ENCODE measurements around the gene RBM25. TPM values are rescaled to one million over a fixed set of nuclear protein-coding genes. Genes with fewer than 3 reads are reported as not detected.

The RBM25 gene
- total and polyA plus RNA-seq, 10 of the 15 experiments (the other 5 are each of a cell fraction or from before 2014, with no cell fraction given), result 43.4 to 125 (median 74.1) TPM

- Histone ChIP-seq H3K79me2 (ENCODE audit: control insufficient read depth, insufficient read depth, low read length) (no peaks in the 10 kb centered on the region), H3K4me3 (no peak overlapping the region), H3K4me1 (ENCODE audit: control insufficient read depth, insufficient read depth, low read length) (no peaks in the 10 kb centered on the region), H3K27ac (ENCODE audit: control insufficient read depth, insufficient read depth) (no peak overlapping the region), H3K9ac (ENCODE audit: control insufficient read depth, insufficient read depth, low read length) (no peak overlapping the region), H3K9me3 (replicated peaks; ENCODE audit: control insufficient read depth, insufficient read depth, low read length) (no peaks in the 10 kb centered on the region), H3K27me3 (replicated peaks in 1 of 2; ENCODE audit: control insufficient read depth in 2 of 2, insufficient read depth in 2 of 2, low read length in 1 of 2) (no peaks in the 10 kb centered on the region), H2AFZ (ENCODE audit: control insufficient read depth, low read depth, low read length) (no peak overlapping the region), H4K20me1 (ENCODE audit: control insufficient read depth, insufficient read depth) (no peaks in the 10 kb centered on the region), H3K4me2 (ENCODE audit: control insufficient read depth, insufficient read depth) (no peak overlapping the region), H3K36me3 (ENCODE audit: control insufficient read depth in 2 of 2, insufficient read depth in 2 of 2, low read length in 1 of 2) (peaks cover 5 to 19% of the 10 kb centered on the region in 2 experiments)
- ChIA-PET SMC1A (ENCODE audit: uncharacterized antibody, unreplicated experiment) (interaction anchor here (0.7 kb wide), 1 partner anchor 20 kb away, joined by 4 read pairs; no protein-coding TSS in a partner anchor), RAD21 (ENCODE audit: unreplicated experiment) (no interaction called here), POLR2A (no interaction called here), CTCF (interaction anchor here (0.9 to 1.3 kb wide), 2 partner anchors 9 to 11 kb away, joined by 3 to 6 read pairs; no protein-coding TSS in a partner anchor)
- 98% methylated on average over 11 of the region's 11 CpGs for WGBS (ENCODE audit: insufficient coverage, insufficient replicate concordance, low lambda C conversion rate, missing lambda C conversion rate)
- DNase-seq (ENCODE audit: low read depth, low spot score) (no peak), FAIRE-seq (no peak), ATAC-seq (no peak)
- in situ Hi-C loops (cut with MboI) (no loop called here), intact Hi-C loops (cut with micrococcal nuclease; ENCODE audit: unreplicated experiment) (no loop called here)
- BruUV-seq (replicated peaks), result no TSS peak
- TF ChIP-seq LARP7 (IDR thresholded peaks at IDR 0.05) (no peak), NFXL1 (IDR thresholded peaks at IDR 0.05; ENCODE audit: borderline replicate concordance) (no peak), MYC (IDR thresholded peaks at IDR 0.05; ENCODE audit: insufficient read depth, insufficient read length, insufficient replicate concordance, low read length, severe bottlenecking) (no peak), EGR1 (IDR thresholded peaks at IDR 0.05; ENCODE audit: borderline replicate concordance in 1 of 2, low read depth in 2 of 2, low read length in 2 of 2) (no peak), DPF2 (IDR thresholded peaks at IDR 0.05) (no peak), PRDM15 (CRISPR knock-in tag; IDR thresholded peaks at IDR 0.05) (no peak), CBX5 (IDR thresholded peaks at IDR 0.05; ENCODE audit: low read depth) (no peak)
- TF ChIP-seq, protein P1, sequence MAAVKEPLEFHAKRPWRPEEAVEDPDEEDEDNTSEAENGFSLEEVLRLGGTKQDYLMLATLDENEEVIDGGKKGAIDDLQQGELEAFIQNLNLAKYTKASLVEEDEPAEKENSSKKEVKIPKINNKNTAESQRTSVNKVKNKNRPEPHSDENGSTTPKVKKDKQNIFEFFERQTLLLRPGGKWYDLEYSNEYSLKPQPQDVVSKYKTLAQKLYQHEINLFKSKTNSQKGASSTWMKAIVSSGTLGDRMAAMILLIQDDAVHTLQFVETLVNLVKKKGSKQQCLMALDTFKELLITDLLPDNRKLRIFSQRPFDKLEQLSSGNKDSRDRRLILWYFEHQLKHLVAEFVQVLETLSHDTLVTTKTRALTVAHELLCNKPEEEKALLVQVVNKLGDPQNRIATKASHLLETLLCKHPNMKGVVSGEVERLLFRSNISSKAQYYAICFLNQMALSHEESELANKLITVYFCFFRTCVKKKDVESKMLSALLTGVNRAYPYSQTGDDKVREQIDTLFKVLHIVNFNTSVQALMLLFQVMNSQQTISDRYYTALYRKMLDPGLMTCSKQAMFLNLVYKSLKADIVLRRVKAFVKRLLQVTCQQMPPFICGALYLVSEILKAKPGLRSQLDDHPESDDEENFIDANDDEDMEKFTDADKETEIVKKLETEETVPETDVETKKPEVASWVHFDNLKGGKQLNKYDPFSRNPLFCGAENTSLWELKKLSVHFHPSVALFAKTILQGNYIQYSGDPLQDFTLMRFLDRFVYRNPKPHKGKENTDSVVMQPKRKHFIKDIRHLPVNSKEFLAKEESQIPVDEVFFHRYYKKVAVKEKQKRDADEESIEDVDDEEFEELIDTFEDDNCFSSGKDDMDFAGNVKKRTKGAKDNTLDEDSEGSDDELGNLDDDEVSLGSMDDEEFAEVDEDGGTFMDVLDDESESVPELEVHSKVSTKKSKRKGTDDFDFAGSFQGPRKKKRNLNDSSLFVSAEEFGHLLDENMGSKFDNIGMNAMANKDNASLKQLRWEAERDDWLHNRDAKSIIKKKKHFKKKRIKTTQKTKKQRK (IDR thresholded peaks at IDR 0.05; ENCODE audit: low read depth, low read length), result no peak
- TF ChIP-seq, protein P2, sequence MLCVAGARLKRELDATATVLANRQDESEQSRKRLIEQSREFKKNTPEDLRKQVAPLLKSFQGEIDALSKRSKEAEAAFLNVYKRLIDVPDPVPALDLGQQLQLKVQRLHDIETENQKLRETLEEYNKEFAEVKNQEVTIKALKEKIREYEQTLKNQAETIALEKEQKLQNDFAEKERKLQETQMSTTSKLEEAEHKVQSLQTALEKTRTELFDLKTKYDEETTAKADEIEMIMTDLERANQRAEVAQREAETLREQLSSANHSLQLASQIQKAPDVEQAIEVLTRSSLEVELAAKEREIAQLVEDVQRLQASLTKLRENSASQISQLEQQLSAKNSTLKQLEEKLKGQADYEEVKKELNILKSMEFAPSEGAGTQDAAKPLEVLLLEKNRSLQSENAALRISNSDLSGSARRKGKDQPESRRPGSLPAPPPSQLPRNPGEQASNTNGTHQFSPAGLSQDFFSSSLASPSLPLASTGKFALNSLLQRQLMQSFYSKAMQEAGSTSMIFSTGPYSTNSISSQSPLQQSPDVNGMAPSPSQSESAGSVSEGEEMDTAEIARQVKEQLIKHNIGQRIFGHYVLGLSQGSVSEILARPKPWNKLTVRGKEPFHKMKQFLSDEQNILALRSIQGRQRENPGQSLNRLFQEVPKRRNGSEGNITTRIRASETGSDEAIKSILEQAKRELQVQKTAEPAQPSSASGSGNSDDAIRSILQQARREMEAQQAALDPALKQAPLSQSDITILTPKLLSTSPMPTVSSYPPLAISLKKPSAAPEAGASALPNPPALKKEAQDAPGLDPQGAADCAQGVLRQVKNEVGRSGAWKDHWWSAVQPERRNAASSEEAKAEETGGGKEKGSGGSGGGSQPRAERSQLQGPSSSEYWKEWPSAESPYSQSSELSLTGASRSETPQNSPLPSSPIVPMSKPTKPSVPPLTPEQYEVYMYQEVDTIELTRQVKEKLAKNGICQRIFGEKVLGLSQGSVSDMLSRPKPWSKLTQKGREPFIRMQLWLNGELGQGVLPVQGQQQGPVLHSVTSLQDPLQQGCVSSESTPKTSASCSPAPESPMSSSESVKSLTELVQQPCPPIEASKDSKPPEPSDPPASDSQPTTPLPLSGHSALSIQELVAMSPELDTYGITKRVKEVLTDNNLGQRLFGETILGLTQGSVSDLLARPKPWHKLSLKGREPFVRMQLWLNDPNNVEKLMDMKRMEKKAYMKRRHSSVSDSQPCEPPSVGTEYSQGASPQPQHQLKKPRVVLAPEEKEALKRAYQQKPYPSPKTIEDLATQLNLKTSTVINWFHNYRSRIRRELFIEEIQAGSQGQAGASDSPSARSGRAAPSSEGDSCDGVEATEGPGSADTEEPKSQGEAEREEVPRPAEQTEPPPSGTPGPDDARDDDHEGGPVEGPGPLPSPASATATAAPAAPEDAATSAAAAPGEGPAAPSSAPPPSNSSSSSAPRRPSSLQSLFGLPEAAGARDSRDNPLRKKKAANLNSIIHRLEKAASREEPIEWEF (IDR thresholded peaks at IDR 0.05; ENCODE audit: insufficient replicate concordance, low read depth, low read length), result no peak
Observed at GRCh38 chr14:73162251-73162650, 103.9 kb downstream of the RBM25 start.
